ENCODE data around the gene PHRF1. TPM values are rescaled to one million over a fixed set of nuclear protein-coding genes. Genes with fewer than 3 reads are reported as not detected.

PHRF1 gene
- total and polyA plus RNA-seq, 2 donors (not counting 3 experiments of a cell fraction or from before 2014, with no cell fraction given): 14.2 to 39.4 TPM

DNA sequence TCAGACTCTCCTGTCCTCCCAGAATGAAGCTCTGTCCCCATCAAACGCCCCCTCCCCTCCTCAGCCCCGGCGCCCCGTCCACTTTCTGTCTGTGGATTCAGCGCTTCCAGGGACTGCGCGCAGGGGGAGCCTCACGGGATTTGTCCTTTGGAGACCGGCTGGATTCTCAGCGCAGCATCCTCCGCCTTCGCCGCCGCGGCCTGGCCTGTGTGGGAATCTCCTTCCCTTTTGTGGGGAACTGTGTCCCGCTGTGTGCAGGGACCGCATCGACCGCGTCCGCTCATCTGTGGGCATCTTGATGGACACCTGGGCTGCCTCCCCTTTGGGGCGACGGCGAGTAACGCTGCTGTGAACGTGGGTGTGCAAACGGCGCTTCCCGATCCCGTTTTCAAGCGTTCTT lies 51.8 kb downstream of the PHRF1 start:
- CTCF ChIA-PET: interaction anchor here (0.8 kb wide), 1 partner anchor 19 kb away, joined by 3 read pairs; no protein-coding TSS in a partner anchor
- Histone ChIP-seq H4K20me1 (replicated peaks; ENCODE audit: control insufficient read depth, extremely low read depth, insufficient read depth, low read length) (no peaks in the 10 kb centered on the region), H3K9me1 (replicated peaks; ENCODE audit: control insufficient read depth, extremely low read depth, insufficient read depth, low read length) (no peaks in the 10 kb centered on the region), H3K4me3 (replicated peaks in 1 of 3; ENCODE audit: insufficient read depth in 1 of 3, low read depth in 1 of 3, low read length in 3 of 3) (no peak overlapping the region), H3K4me2 (ENCODE audit: insufficient read depth, low read length) (no peak overlapping the region), H3K27ac (ENCODE audit: insufficient read depth, low read depth, low read length) (no peak overlapping the region), H3K79me2 (ENCODE audit: control insufficient read depth, insufficient read depth, low read length) (no peaks in the 10 kb centered on the region), H3K27me3 (ENCODE audit: control insufficient read depth in 2 of 2, insufficient read depth in 2 of 2, low read length in 2 of 2) (peaks cover 4 to 14% of the 10 kb centered on the region in 2 experiments), H3K9ac (replicated peaks; ENCODE audit: extremely low read depth, insufficient read depth, low read length) (no peak overlapping the region), H3K4me1 (ENCODE audit: control insufficient read depth, extremely low read depth, insufficient read depth, low read length) (no peaks in the 10 kb centered on the region), H2AFZ (ENCODE audit: low read depth, low read length) (no peak overlapping the region), H3K36me3 (ENCODE audit: control insufficient read depth in 2 of 2, extremely low read depth in 1 of 2, insufficient read depth in 2 of 2, low read length in 2 of 2) (no peaks in the 10 kb centered on the region), H3K9me3 (replicated peaks; ENCODE audit: control insufficient read depth, insufficient read depth, low read length) (no peaks in the 10 kb centered on the region)
- DNase-seq (ENCODE audit: low read depth, low spot score) (no peak), FAIRE-seq (no peak)
- intact Hi-C loops (cut with micrococcal nuclease) (no loop called here), dilution Hi-C loops (cut with MboI; ENCODE audit: extremely low pct_ligation_motif_present, low sequenced_read_pairs) (no loop called here)
- POLR2A ChIA-PET: no interaction called here
- BruUV-seq (replicated peaks): no TSS peak
- TF ChIP-seq EZH2 (IDR thresholded peaks at IDR 0.05; ENCODE audit: borderline replicate concordance, low read depth, low read length, severe bottlenecking) (peak; percentile 45), POLR2AphosphoS5 (IDR thresholded peaks at IDR 0.05; ENCODE audit: insufficient read depth, low read depth, low read length) (no peak)

DNA sequence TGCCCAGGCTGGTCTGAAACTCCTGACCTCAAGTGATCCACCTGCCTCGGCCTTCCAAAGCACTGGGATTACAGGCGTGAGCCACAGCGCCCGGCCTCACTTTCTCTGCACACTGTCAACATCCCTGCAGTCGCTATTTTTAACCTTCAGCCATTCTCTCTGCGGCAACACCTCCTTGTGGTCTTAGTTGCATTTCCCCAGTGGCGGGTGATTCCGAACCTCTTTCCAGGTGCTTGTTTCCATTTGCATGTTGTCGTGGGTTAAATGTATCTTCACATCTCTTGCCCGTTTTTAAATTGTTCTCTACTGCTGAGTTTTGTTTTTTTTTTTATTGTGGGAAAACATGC lies 52.9 kb downstream of the PHRF1 start:
- no peak for TF ChIP-seq JUN (IDR thresholded peaks at IDR 0.05; ENCODE audit: borderline replicate concordance, insufficient read depth, insufficient read length, low read depth)
- no peak for TF ChIP-seq POLR2A (IDR thresholded peaks at IDR 0.05; ENCODE audit: low read depth, low read length)
- no peak for TF ChIP-seq POLR2AphosphoS5 (IDR thresholded peaks at IDR 0.05; ENCODE audit: insufficient read depth, low read depth, low read length)
- TF ChIP-seq, protein P1, sequence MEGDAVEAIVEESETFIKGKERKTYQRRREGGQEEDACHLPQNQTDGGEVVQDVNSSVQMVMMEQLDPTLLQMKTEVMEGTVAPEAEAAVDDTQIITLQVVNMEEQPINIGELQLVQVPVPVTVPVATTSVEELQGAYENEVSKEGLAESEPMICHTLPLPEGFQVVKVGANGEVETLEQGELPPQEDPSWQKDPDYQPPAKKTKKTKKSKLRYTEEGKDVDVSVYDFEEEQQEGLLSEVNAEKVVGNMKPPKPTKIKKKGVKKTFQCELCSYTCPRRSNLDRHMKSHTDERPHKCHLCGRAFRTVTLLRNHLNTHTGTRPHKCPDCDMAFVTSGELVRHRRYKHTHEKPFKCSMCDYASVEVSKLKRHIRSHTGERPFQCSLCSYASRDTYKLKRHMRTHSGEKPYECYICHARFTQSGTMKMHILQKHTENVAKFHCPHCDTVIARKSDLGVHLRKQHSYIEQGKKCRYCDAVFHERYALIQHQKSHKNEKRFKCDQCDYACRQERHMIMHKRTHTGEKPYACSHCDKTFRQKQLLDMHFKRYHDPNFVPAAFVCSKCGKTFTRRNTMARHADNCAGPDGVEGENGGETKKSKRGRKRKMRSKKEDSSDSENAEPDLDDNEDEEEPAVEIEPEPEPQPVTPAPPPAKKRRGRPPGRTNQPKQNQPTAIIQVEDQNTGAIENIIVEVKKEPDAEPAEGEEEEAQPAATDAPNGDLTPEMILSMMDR (IDR thresholded peaks at IDR 0.05; ENCODE audit: extremely low read depth in 1 of 2, insufficient read depth in 1 of 2, low read depth in 1 of 2, low read length in 2 of 2): no peak
- no peak for TF ChIP-seq EZH2 (IDR thresholded peaks at IDR 0.05; ENCODE audit: borderline replicate concordance, low read depth, low read length, severe bottlenecking)
- TF ChIP-seq, protein P2, sequence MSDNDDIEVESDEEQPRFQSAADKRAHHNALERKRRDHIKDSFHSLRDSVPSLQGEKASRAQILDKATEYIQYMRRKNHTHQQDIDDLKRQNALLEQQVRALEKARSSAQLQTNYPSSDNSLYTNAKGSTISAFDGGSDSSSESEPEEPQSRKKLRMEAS (IDR thresholded peaks at IDR 0.05; ENCODE audit: insufficient read depth, insufficient read length): no peak
- TF ChIP-seq MYC (IDR thresholded peaks at IDR 0.05; ENCODE audit: low read depth, low read length): no peak
- no peak for TF ChIP-seq FOS (IDR thresholded peaks at IDR 0.05; ENCODE audit: borderline replicate concordance, insufficient read depth, low read length)
- no peak for TF ChIP-seq GATA2 (IDR thresholded peaks at IDR 0.05; ENCODE audit: insufficient read depth, insufficient read length, low read depth, low read length)

More for the DNA sequence above, 52.9 kb downstream of the PHRF1 start:
- no TSS peak for BruUV-seq (replicated peaks)
- no peaks in the 10 kb centered on the region for H3K9me1 ChIP-seq (replicated peaks; ENCODE audit: control insufficient read depth, extremely low read depth, insufficient read depth, low read length)
- H3K4me3 ChIP-seq (replicated peaks in 1 of 3; ENCODE audit: insufficient read depth in 1 of 3, low read depth in 1 of 3, low read length in 3 of 3): no peak overlapping the region
- no peaks in the 10 kb centered on the region for H4K20me1 ChIP-seq (replicated peaks; ENCODE audit: control insufficient read depth, extremely low read depth, insufficient read depth, low read length)
- H3K9ac ChIP-seq (replicated peaks; ENCODE audit: extremely low read depth, insufficient read depth, low read length): no peak overlapping the region
- no peaks in the 10 kb centered on the region for H3K36me3 ChIP-seq (ENCODE audit: control insufficient read depth in 2 of 2, extremely low read depth in 1 of 2, insufficient read depth in 2 of 2, low read length in 2 of 2)
- H2AFZ ChIP-seq (ENCODE audit: low read depth, low read length): no peak overlapping the region
- H3K4me2 ChIP-seq (ENCODE audit: insufficient read depth, low read length): no peak overlapping the region
- no peak overlapping the region for H3K27ac ChIP-seq (ENCODE audit: insufficient read depth, low read depth, low read length)
- dilution Hi-C loops (cut with MboI; ENCODE audit: extremely low pct_ligation_motif_present, low sequenced_read_pairs): no loop called here
- ChIA-PET CTCF (interaction anchor here (0.7 kb wide), 1 partner anchor 130 kb away, joined by 3 read pairs; no protein-coding TSS in a partner anchor), POLR2A (no interaction called here)
- FAIRE-seq (no peak), DNase-seq (ENCODE audit: low read depth, low spot score) (no peak)
- H3K4me1 ChIP-seq (ENCODE audit: control insufficient read depth, extremely low read depth, insufficient read depth, low read length): no peaks in the 10 kb centered on the region
- no peaks in the 10 kb centered on the region for H3K9me3 ChIP-seq (replicated peaks; ENCODE audit: control insufficient read depth, insufficient read depth, low read length)
- intact Hi-C loops (cut with micrococcal nuclease): no loop called here
- peaks cover 4 to 14% of the 10 kb centered on the region in 2 experiments for H3K27me3 ChIP-seq (ENCODE audit: control insufficient read depth in 2 of 2, insufficient read depth in 2 of 2, low read length in 2 of 2)
- no peaks in the 10 kb centered on the region for H3K79me2 ChIP-seq (ENCODE audit: control insufficient read depth, insufficient read depth, low read length)
